Activated T-cell treated with anti-CD3 and anti-CD28 coated beads, Interleukin-2, amount 50 U/mL, for 4 hours (primary cell): ENCODE data around the gene POLR2M. TPM values are rescaled to one million over a fixed set of nuclear protein-coding genes. Genes with fewer than 3 reads are reported as not detected.

ENCODE experiments used
- ATAC-seq, 2 donors: fragments of 200-7000 bp; cut with Tn5 transposase; one replicate each; pipeline ENCODE4 v1.10.0; 2021
- DNase-seq: peaks from one replicate; pipeline ENCODE4 v3.0.0-alpha.2; 2020
- H3K27me3 Mint-ChIP-seq: one replicate; pipeline ENCODE4 v1.8.0; 2021; ENCODE audit warnings: low read depth, mixed read lengths
- H3K36me3 Mint-ChIP-seq: one replicate; pipeline ENCODE4 v1.8.0; 2022; ENCODE audit warnings: mixed read lengths; ENCODE audit not compliant: insufficient read depth
- H3K4me1 Mint-ChIP-seq: one replicate; pipeline ENCODE4 v1.8.0; 2021; ENCODE audit warnings: low read depth, mixed read lengths
- H3K4me3 Mint-ChIP-seq: one replicate; pipeline ENCODE4 v1.8.0; 2021; ENCODE audit warnings: mild to moderate bottlenecking, moderate library complexity, mixed read lengths
- H3K9me3 Mint-ChIP-seq: one replicate; pipeline ENCODE4 v1.8.0; 2021; ENCODE audit warnings: mixed read lengths
- total RNA-seq, 3 donors: library from RNA; stranded (reverse); gene quantifications; one replicate each; pipeline ENCODE4 v1.2.1, GENCODE V29; 2021

Gene POLR2M
- total RNA-seq, 3 donors from 2014 or later: 69.4 to 80.3 (median 74.1) TPM

DNA sequence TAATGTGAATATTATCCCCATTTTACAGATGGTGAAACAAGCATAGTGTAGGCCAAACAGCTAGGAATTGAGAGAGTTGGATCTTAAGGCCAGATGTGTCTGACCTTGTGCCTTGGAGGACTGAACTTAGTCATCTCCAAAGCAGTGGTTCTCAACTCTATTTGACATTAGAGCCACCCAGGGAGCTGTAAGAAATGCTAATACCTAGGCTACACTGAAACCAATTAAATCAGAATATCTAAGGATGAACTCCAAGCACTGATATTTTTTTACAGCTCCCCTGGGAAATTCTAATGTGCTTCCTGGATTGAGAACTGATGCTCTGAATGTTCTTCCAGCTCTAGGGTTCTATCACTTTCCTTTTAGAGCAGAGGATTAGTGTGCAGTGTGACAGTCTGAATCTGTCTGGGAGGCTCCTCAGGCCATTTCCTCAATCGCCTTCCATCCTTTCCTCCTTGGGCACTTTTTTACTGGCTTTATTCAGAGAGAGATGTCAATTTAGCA, 32.3 kb downstream of the POLR2M start:
- Mint-ChIP-seq H3K4me3 (no peak overlapping the region), H3K36me3 (peaks cover 4% of the 10 kb centered on the region), H3K27me3 (no peaks in the 10 kb centered on the region), H3K9me3 (no peaks in the 10 kb centered on the region), H3K4me1 (peaks cover 4% of the 10 kb centered on the region)
- DNase-seq (no peak), ATAC-seq (no peak)

DNA sequence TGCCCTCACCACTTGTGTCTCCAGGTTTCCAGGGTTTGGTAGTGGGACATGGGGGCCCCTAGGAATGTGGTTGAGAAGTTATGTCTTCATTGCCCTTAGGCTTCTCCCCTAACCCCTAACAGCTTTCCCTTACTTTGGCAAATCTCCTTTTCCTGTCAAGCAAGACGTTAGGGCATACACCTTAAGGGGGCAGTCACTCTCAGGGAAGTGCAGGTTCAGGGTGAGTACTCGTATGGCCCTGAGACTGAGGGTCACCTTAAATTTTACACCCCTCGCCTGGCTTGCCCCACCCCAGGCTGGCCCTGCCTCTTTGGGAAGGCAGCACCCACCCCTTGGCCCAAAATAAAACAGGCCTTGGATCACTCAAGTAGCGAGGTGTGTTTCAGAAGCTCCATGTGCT, 33.5 kb downstream of the POLR2M start:
- Mint-ChIP-seq H3K9me3 (no peaks in the 10 kb centered on the region), H3K4me1 (peaks cover 4% of the 10 kb centered on the region), H3K4me3 (no peak overlapping the region), H3K27me3 (no peaks in the 10 kb centered on the region), H3K36me3 (peaks cover 4% of the 10 kb centered on the region)
- ATAC-seq: no peak
- no peak for DNase-seq

DNA sequence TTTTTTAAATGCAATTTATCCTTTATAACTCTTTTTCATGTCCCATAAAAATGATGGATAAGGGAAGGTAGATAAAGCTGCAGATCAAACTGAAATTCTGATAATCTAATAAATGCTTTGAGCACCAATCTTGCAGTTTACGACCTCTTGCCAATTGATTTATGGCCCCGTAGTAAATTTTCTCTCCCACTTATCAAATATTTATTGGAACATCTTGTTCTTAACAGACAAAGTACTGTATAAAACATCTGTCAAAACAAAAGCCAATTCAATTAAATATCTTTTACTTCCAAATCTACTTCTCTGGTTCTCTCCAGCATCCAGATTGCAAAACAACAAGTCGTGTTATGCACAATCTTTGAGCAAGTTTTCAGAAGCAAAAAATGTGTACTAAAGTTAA, 34.6 kb downstream of the POLR2M start:
- DNase-seq (no peak), ATAC-seq (no peak)
- no peak overlapping the region for H3K4me3 Mint-ChIP-seq
- no peaks in the 10 kb centered on the region for H3K9me3 Mint-ChIP-seq
- H3K36me3 Mint-ChIP-seq: peaks cover 3% of the 10 kb centered on the region
- H3K4me1 Mint-ChIP-seq: peaks cover 4% of the 10 kb centered on the region
- no peaks in the 10 kb centered on the region for H3K27me3 Mint-ChIP-seq

DNA sequence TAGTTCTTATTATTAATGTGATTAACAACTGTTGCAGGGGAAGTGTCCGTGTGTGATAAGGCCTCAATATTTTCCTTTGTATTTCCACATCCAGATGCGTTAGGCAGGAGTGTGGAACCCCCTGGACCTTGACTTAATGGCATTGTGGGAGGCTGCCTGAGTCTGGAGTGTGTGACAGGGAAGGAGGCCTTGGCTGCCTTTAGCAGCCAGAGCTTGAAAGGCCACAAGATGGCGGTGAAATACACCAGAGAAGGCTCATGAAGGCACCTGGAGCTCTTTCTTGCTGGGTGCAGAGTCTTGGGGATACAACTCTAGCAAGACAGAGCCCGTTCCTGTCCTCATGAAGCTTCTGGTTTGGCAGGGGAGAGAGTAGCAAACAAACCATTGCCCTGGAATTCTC, 36.9 kb downstream of the POLR2M start:
- no peak overlapping the region for H3K4me3 Mint-ChIP-seq
- no peaks in the 10 kb centered on the region for H3K4me1 Mint-ChIP-seq
- H3K27me3 Mint-ChIP-seq: no peaks in the 10 kb centered on the region
- DNase-seq (no peak), ATAC-seq (no peak)
- peaks cover 2% of the 10 kb centered on the region for H3K36me3 Mint-ChIP-seq
- no peaks in the 10 kb centered on the region for H3K9me3 Mint-ChIP-seq

DNA sequence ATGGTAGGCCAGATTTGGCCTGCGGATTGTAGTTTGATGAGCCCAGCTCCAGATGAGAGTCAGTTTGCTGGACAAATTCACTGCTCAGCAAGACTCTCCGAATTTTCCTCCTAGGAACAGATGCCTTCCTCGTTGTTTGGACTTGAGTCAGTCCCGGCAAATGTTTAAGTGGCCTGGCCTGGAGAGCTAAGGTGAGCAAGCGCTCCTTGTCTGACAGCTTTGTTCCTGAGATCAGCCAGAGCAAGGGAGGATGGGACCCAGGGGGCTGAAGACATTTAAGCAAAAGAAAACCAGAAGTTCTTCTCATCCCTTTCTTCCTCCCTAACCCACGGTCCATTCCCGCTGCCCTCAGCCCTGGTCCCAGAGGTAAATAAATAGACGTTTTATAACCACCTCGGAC, 40.3 kb downstream of the POLR2M start:
- ATAC-seq: no peak
- Mint-ChIP-seq H3K36me3 (peaks cover 2% of the 10 kb centered on the region), H3K4me3 (peak overlapping the region; percentile 24), H3K27me3 (no peaks in the 10 kb centered on the region), H3K4me1 (no peaks in the 10 kb centered on the region), H3K9me3 (no peaks in the 10 kb centered on the region)
- DNase-seq: no peak

DNA sequence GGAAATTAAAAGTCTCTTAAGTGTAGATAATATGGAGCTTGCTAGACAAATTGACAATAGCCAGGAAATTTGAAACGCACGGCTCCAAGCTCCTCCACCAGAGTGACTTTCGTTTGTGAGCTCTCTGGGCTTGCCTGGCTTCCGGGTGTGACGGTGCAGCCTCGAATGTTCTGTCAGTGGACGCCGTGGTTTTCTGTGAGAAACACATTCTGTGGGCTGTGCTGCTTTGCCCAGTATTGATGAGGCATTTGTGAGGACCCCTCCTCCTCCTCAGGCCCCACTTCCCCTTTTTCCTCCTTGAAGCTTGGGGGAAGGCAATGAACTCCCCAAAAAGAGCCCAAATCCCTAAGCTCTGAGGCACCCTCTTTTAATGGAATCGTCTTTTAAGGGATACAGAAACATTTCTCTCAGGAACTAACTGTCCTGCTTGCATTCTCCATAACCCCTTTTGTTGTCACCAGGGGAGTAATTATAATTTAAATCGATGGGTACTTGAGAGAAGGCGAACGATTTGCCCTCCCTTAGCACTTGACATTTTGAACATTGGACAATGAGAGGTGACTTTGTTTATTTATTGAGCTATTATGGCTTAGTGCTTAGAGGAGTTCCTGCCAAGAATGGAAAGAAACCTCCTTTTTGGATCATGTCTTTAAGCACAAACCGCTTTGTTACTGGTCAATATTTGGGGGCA, 40.8 kb downstream of the POLR2M start:
- DNase-seq: no peak
- Mint-ChIP-seq H3K36me3 (peaks cover 2% of the 10 kb centered on the region), H3K27me3 (no peaks in the 10 kb centered on the region), H3K4me3 (peak overlapping the region; percentile 24), H3K9me3 (no peaks in the 10 kb centered on the region), H3K4me1 (no peaks in the 10 kb centered on the region)
- no peak for ATAC-seq

DNA sequence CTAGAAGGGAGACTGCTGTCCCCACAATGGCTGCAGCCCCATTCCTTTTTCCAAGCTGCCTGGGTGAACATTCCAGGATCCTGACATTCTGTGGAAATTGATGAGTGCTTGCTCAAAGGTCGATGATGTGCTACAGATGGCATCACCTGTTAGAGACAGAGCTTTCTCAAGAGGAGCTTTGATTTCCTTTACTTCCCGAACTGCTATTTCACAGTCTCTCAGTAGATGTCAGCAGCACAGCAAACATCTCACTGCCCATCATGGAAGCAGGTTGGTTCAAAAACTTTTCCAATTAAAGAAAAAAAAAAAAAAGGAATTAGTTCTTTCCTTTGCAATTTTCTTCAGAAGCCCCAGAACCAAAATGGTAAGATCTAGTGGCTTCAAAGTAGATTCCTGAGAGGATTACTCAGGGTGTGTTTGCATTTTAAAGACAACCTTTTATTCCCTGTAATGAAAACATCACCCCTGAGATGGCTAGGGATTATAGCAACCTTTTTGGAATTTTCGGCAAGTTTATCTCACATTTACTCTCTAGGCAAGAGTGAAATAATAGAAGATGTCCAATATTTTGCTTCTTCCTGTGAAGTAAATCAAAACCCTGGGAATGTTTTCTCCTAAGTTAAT, 44.8 kb downstream of the POLR2M start:
- no peaks in the 10 kb centered on the region for H3K4me1 Mint-ChIP-seq
- no peak overlapping the region for H3K4me3 Mint-ChIP-seq
- H3K27me3 Mint-ChIP-seq: no peaks in the 10 kb centered on the region
- no peaks in the 10 kb centered on the region for H3K36me3 Mint-ChIP-seq
- DNase-seq (no peak), ATAC-seq (no peak)
- H3K9me3 Mint-ChIP-seq: no peaks in the 10 kb centered on the region

DNA sequence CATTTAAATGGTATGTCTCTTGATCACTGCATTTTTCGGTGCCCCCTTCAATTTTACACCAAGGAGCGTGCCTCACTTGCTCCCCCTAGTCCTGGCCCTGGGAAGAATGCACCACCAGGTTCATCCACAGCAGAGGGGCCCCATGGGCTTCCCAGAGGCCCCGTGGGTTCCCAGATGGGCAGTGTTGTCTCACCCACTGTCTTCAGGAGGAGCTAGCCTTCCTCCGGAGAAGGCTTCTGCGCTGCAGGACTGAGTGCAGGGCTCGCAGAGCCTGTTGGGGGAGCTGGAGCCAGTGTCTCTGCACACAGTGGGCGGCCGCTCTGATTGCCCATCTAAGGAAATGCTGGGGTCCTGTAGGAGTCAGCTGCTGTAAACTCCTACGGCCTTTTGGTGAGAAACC, 45.9 kb downstream of the POLR2M start:
- Mint-ChIP-seq H3K36me3 (no peaks in the 10 kb centered on the region), H3K4me1 (no peaks in the 10 kb centered on the region), H3K27me3 (no peaks in the 10 kb centered on the region), H3K9me3 (no peaks in the 10 kb centered on the region), H3K4me3 (no peak overlapping the region)
- DNase-seq: no peak
- ATAC-seq: no peak

DNA sequence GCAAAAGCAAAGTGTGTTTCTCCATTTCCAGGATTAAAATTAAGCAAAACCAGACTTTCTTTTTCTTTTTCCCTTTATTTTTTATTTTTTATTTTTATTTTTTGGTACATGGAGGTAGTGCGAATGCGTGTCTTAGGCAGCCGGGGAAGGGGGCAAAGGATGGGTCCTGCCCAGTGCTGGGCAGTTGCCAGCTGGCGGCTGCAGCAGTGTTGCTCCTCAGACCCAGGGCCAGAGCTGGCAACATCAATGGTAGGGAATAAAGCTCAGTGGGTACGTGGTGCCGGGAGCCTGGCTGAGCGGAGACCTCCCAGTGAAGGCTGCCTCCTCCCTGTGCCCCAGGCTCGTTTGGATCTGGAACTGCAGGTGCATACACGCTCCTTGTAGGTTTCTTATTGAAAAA, 46.3 kb downstream of the POLR2M start:
- no peak overlapping the region for H3K4me3 Mint-ChIP-seq

DNA sequence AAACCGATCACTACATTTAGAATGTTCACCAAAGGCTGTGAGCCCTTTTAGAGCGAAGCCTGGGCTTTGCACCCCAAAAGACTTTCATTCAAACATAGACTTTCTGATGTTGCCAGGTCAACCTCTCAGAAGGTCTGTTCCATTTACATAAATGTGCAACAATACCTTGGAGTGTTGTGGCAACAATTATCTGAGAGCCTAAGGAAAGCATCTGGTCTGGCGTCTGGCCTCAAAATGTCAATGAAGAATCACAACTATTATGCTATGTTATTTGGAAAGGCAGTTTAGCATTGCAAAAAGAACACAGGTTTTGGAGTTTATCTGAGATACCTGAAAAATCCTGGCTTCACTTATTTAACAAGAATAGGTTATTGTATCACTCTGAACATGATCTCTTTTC, 50.0 kb downstream of the POLR2M start:
- Mint-ChIP-seq H3K4me1 (no peaks in the 10 kb centered on the region), H3K27me3 (no peaks in the 10 kb centered on the region), H3K9me3 (no peaks in the 10 kb centered on the region), H3K4me3 (no peak overlapping the region), H3K36me3 (no peaks in the 10 kb centered on the region)
- DNase-seq (no peak), ATAC-seq (no peak)

More for the DNA sequence above, 46.3 kb downstream of the POLR2M start:
- no peak for DNase-seq
- Mint-ChIP-seq H3K4me1 (no peaks in the 10 kb centered on the region), H3K27me3 (no peaks in the 10 kb centered on the region), H3K36me3 (no peaks in the 10 kb centered on the region), H3K9me3 (no peaks in the 10 kb centered on the region)
- no peak for ATAC-seq

DNA sequence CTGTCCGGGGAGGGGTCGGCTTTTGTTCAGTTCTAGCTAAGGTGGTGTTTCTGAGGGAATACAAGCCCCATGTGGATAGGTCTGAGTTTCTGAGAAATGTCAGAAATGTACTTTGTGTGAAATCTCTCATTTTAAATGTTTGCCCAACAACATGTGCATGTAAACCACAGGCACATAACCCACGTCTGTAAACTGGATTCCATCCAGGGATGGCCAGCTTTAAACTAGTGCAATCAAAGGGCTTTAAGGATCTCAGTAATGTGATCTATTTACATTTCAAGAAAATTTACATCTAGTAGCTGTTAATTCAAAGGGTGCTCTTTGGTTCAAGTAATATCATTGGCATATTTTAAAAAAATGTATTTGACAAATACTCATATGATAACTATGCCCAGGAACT, 52.0 kb downstream of the POLR2M start:
- no peak for DNase-seq
- Mint-ChIP-seq H3K4me1 (no peaks in the 10 kb centered on the region), H3K4me3 (no peak overlapping the region), H3K9me3 (no peaks in the 10 kb centered on the region), H3K36me3 (peaks cover 3% of the 10 kb centered on the region), H3K27me3 (no peaks in the 10 kb centered on the region)
- ATAC-seq: no peak

DNA sequence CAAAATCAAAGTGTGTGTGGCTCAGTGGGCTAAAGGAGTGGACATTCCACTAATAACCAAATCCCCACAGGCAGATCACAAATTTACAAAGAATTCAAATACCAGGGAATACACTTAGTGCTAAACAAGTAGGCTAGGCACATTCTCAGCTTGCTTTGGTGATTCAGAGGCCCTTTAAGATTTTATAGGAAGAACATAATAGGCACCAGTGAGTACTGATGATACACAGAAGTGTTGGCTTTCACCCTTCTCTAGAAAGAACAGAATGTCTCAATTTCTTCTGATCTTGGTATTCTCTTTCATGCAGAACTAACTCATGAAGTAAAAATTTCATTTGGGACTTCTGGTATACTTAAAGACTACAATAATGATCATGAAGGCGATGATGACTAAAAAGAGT, 55.0 kb downstream of the POLR2M start:
- ATAC-seq: no peak
- Mint-ChIP-seq H3K9me3 (no peaks in the 10 kb centered on the region), H3K4me3 (no peak overlapping the region), H3K27me3 (no peaks in the 10 kb centered on the region), H3K36me3 (peaks cover 3% of the 10 kb centered on the region), H3K4me1 (no peaks in the 10 kb centered on the region)
- no peak for DNase-seq

DNA sequence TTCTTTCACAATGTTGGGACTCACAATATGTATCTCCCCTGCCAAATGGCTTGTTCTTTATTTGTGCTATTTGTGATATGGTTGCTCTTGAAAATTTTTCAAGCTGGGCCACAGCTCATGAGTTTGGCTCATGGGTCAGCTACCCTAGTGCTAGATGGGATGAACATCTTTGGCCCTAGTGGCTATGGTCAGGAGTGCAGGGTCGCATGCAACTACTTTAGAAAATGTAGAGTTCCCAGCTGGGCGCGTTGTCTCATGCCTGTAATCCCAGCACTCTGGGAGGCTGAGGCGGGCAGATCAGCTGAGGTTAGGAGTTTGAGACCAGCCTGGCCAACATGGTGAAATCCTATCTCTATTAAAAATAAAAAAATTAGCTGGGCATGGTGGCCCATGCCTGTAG, 55.8 kb downstream of the POLR2M start:
- Mint-ChIP-seq H3K27me3 (no peaks in the 10 kb centered on the region), H3K4me1 (peaks cover 2% of the 10 kb centered on the region), H3K36me3 (peaks cover 3% of the 10 kb centered on the region), H3K9me3 (no peaks in the 10 kb centered on the region), H3K4me3 (no peak overlapping the region)
- no peak for DNase-seq
- no peak for ATAC-seq

DNA sequence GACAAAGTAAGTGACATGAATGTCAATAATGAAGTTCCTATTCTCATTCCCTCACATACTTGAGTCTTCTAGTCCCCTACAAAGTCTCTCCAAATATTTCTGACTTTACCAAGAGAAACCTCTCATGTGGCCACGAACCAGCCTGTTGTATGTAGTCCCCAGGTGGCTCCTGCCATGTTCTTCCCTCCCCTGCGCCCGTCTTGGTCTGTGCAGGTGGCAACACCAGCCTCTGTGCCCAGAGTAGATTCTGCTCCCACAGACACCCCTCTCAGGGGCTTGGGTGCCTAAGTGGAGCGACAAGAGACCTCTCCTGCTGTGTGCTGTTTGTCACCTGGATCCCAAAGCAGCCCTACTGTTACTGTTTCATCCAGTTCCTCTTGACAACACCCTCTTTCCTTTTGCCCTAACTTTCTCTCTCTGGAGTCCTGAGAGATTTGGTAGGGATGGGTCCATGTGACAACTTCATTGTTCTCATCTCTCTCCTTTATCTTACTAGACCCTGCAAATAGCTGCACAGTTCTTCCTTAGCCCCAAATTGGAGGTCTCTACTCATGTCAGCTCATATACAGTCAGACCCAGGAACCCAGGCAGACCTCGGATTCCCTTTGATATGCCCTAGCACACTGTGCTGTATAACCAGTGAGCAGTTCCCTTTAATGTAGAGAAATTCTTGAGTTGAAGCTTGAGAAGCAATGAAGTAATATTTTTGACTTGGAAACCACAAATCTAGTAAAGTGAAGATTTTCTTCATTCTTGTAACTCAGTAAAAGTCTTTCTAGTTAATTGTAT, 56.9 kb downstream of the POLR2M start:
- H3K9me3 Mint-ChIP-seq: no peaks in the 10 kb centered on the region
- DNase-seq (no peak), ATAC-seq (no peak)
- no peak overlapping the region for H3K4me3 Mint-ChIP-seq
- peaks cover 3% of the 10 kb centered on the region for H3K36me3 Mint-ChIP-seq
- no peaks in the 10 kb centered on the region for H3K27me3 Mint-ChIP-seq
- H3K4me1 Mint-ChIP-seq: peaks cover 5% of the 10 kb centered on the region
